Fibroblast of lung (primary cell): ENCODE data around the gene SDK2.

ENCODE experiments used
- CTCF ChIP-seq, 2 donors: IDR thresholded peaks in 1 of 2; conservative IDR thresholded peaks in 1 of 2; 1 replicate in 1 of 2; 2 replicates in 1 of 2; pipeline ENCODE4 v1.5.1; 2011 to 2012; ENCODE audit warnings: low read length in 2 of 2, control low read depth in 1 of 2, inconsistent platforms in 1 of 2, low read depth in 1 of 2, mild to moderate bottlenecking in 1 of 2
- EZH2 ChIP-seq: IDR thresholded peaks from 2 replicates; pipeline ENCODE4 v1.5.1; 2012; ENCODE audit warnings: low read length, control low read depth, mild to moderate bottlenecking; ENCODE audit errors: missing control alignments

GRCh38 chr17:73617501-73617900 lies 26.7 kb downstream of the SDK2 start:
- TF ChIP-seq CTCF (conservative IDR thresholded peaks at IDR 0.05 in 1 of 2, IDR thresholded peaks at IDR 0.05 in 1 of 2; ENCODE audit: low read depth in 1 of 2, low read length in 2 of 2) (no peak), EZH2 (no peak)
